A673 (cell line): Measurements from ENCODE around the gene UTF1. TPM values are rescaled to one million over a fixed set of nuclear protein-coding genes. Genes with fewer than 3 reads are reported as not detected.

Source experiments
- BruUV-seq: library from RNA; stranded (reverse); fragments of 400-500 nt; replicated peaks from 2 replicates; lab custom pipeline; 2021; lab: Mats Ljungman, UMichigan
- CTCF ChIA-PET: fragments of 300-600 bp; sonication (Branson Sonifier 250); formaldehyde crosslinking; loops from one replicate; lab custom pipeline; 2022; ENCODE audit warnings: antibody characterized with exemption; lab: Charles Lee
- POLR2A ChIA-PET: fragments of 300-600 bp; sonication (Branson Sonifier 250); formaldehyde crosslinking; loops from one replicate; lab custom pipeline; 2022; ENCODE audit warnings: antibody characterized with exemption; ENCODE audit not compliant: low non-redundant PET; lab: Charles Lee
- DNase-seq: peaks from one replicate; pipeline ENCODE4 v3.0.0-alpha.2; 2015; ENCODE audit warnings: low spot score
- H3K27ac ChIP-seq: fragments of 200-600 bp; sonication (generic); 2 replicates; pipeline ENCODE4 v1.5.1; 2016; ENCODE audit warnings: mixed run types, low read depth, mild to moderate bottlenecking, mixed read lengths, antibody characterized with exemption, low read length; ENCODE audit not compliant: poor library complexity, severe bottlenecking
- H3K27me3 ChIP-seq: fragments of 200-600 bp; sonication (generic); replicated peaks from 2 replicates; pipeline ENCODE4 v1.6.1; 2017; ENCODE audit warnings: mixed run types, low read depth, mild to moderate bottlenecking, mixed read lengths, antibody characterized with exemption, low read length; ENCODE audit not compliant: insufficient read depth, poor library complexity
- H3K36me3 ChIP-seq: fragments of 200-600 bp; sonication (generic); 2 replicates; pipeline ENCODE4 v1.6.1; 2016; ENCODE audit warnings: mixed run types, mild to moderate bottlenecking, mixed read lengths, antibody characterized with exemption, low read length; ENCODE audit not compliant: insufficient read depth, poor library complexity, severe bottlenecking
- H3K4me1 ChIP-seq: fragments of 200-600 bp; sonication (generic); 2 replicates; pipeline ENCODE4 v1.6.1; 2017; ENCODE audit warnings: mixed run types, mild to moderate bottlenecking, mixed read lengths, antibody characterized with exemption, low read length; ENCODE audit not compliant: insufficient read depth, poor library complexity, severe bottlenecking
- H3K4me3 ChIP-seq: fragments of 200-600 bp; sonication (generic); 2 replicates; pipeline ENCODE4 v1.5.1; 2016; ENCODE audit warnings: low read depth, mixed run types, mild to moderate bottlenecking, mixed read lengths, low read length; ENCODE audit not compliant: poor library complexity, severe bottlenecking
- H3K9me3 ChIP-seq: fragments of 200-600 bp; sonication (generic); 2 replicates; pipeline ENCODE4 v1.6.1; 2016; ENCODE audit warnings: mixed run types, low read depth, mild to moderate bottlenecking, mixed read lengths, antibody characterized with exemption, low read length; ENCODE audit not compliant: poor library complexity, severe bottlenecking
- CTCF ChIP-seq: fragments of 300-800, 200-600 bp; sonication (generic); conservative IDR thresholded peaks from 2 replicates; pipeline ENCODE4 v1.5.1; 2017; ENCODE audit warnings: low read depth, mild to moderate bottlenecking, antibody characterized with exemption, low read length, moderate library complexity, mixed read lengths
- EZH2 ChIP-seq: fragments of 200-600 bp; sonication (generic); IDR thresholded peaks from 2 replicates; pipeline ENCODE4 v1.6.1; 2017; ENCODE audit warnings: borderline replicate concordance, low read depth, mild to moderate bottlenecking, mixed read lengths, antibody characterized with exemption, low read length; ENCODE audit not compliant: poor library complexity, severe bottlenecking
- intact Hi-C: fragments of 100-400 bp; cut with micrococcal nuclease; formaldehyde crosslinking; loops from one replicate; pipeline ENCODE4 v1.10.0; 2022; ENCODE audit not compliant: unreplicated experiment
- total RNA-seq: library from RNA; stranded (reverse); gene quantifications from 2 replicates; pipeline ENCODE4 v1.2.3, GENCODE V29; 2021

The UTF1 gene
- total RNA-seq, 1 experiment from 2014 or later, result not detected

GRCh38 chr10:133275684-133276092 is 45.7 kb downstream of the UTF1 start:
- CTCF ChIA-PET, result no interaction called here
- BruUV-seq, result no TSS peak
- intact Hi-C loops, result no loop called here
- POLR2A ChIA-PET, result no interaction called here
- H3K4me3 ChIP-seq, result no peak overlapping the region
- H3K27me3 ChIP-seq, result peaks cover 15% of the 10 kb centered on the region
- no peak for TF ChIP-seq CTCF
- TF ChIP-seq EZH2, result no peak
- DNase-seq, result no peak
- no peaks in the 10 kb centered on the region for H3K9me3 ChIP-seq
- no peak overlapping the region for H3K27ac ChIP-seq
- H3K4me1 ChIP-seq, result no peaks in the 10 kb centered on the region
- no peaks in the 10 kb centered on the region for H3K36me3 ChIP-seq

GRCh38 chr10:133276100-133276434 is 46.0 kb downstream of the UTF1 start:
- CTCF ChIA-PET, result no interaction called here
- no peaks in the 10 kb centered on the region for H3K36me3 ChIP-seq
- peaks cover 15% of the 10 kb centered on the region for H3K27me3 ChIP-seq
- no peaks in the 10 kb centered on the region for H3K4me1 ChIP-seq
- intact Hi-C loops, result no loop called here
- no peaks in the 10 kb centered on the region for H3K9me3 ChIP-seq
- TF ChIP-seq EZH2 (no peak), CTCF (no peak)
- no TSS peak for BruUV-seq
- H3K4me3 ChIP-seq, result no peak overlapping the region
- DNase-seq, result no peak
- POLR2A ChIA-PET, result no interaction called here
- no peak overlapping the region for H3K27ac ChIP-seq

GRCh38 chr10:133276435-133277201 is 46.6 kb downstream of the UTF1 start, which contains the start of gene ADAM8:
TSS of gene ADAM8 (minus strand) at chr10:133276868. CDS start at chr10:133276817, 51 bp downstream.
- Histone ChIP-seq H3K9me3 (no peaks in the 10 kb centered on the region), H3K36me3 (no peaks in the 10 kb centered on the region), H3K4me3 (no peak within 1 kb of the TSS), H3K4me1 (no peaks in the 10 kb centered on the region), H3K27ac (no peak within 1 kb of the TSS), H3K27me3 (peaks cover 15% of the 10 kb centered on the region)
- no peak for DNase-seq
- ChIA-PET POLR2A (interaction anchor here (0.6 kb wide), 1 partner anchor 24 kb away, joined by 9 read pairs; no protein-coding TSS in a partner anchor), CTCF (no interaction called here)
- no peak for TF ChIP-seq CTCF
- no peak for TF ChIP-seq EZH2
- no TSS peak for BruUV-seq
- intact Hi-C loops, result no loop called here
